HT-29 (cell line): ENCODE results near the gene SPACDR. TPM values are rescaled to one million over a fixed set of nuclear protein-coding genes. Genes with fewer than 3 reads are reported as not detected.

Experiments used
- DNase-seq: peaks from one replicate; pipeline ENCODE4 v3.0.0-alpha.2; 2015; ENCODE audit warnings: low spot score
- total RNA-seq: library from RNA; depleted of rRNA; stranded (reverse); fragments of >200 nt; shearing (Covaris generic); gene quantifications from 2 replicates; pipeline ENCODE4 v1.2.3, GENCODE V29; 2014

SPACDR gene
- total RNA-seq, 1 experiment from 2014 or later = 0.64 TPM

GRCh38 chr7:100437150-100438100 is 26.6 kb downstream of the SPACDR start:
- DNase-seq = no peak

- peak; percentile 66 for DNase-seq
These were observed 28.4 kb downstream of the SPACDR start for GRCh38 chr7:100435401-100436304.

GRCh38 chr7:100434297-100435144 is 29.5 kb downstream of the SPACDR start:
- peak; percentile 26 for DNase-seq

GRCh38 chr7:100433592-100434296 is 30.3 kb downstream of the SPACDR start:
- DNase-seq = no peak

- DNase-seq = no peak
These were observed 30.8 kb downstream of the SPACDR start for GRCh38 chr7:100433276-100433591.

GRCh38 chr7:100432621-100433275 is 31.3 kb downstream of the SPACDR start:
- no peak for DNase-seq

- no peak for DNase-seq
These were observed 32.0 kb downstream of the SPACDR start for GRCh38 chr7:100432053-100432452.

GRCh38 chr7:100431286-100431735 is 32.7 kb downstream of the SPACDR start:
- no peak for DNase-seq

GRCh38 chr7:100430493-100431285 is 33.4 kb downstream of the SPACDR start:
- no peak for DNase-seq

- DNase-seq = peak; percentile 96
These were observed 34.2 kb downstream of the SPACDR start, which contains the start of gene MEPCE for GRCh38 chr7:100429637-100430492. MEPCE (plus strand) TSS chr7:100429831; CDS start chr7:100430019, 188 bp downstream.

- peak; percentile 100 for DNase-seq
These were observed 35.0 kb downstream of the SPACDR start for GRCh38 chr7:100428967-100429636.

GRCh38 chr7:100428199-100428966 is 35.7 kb downstream of the SPACDR start, which contains the start of gene ZCWPW1:
ZCWPW1 (minus strand) TSS chr7:100428703; CDS start chr7:100420649, 8,054 bp downstream.
- peak; percentile 99 for DNase-seq

- no peak for DNase-seq
These were observed 36.3 kb downstream of the SPACDR start for GRCh38 chr7:100427762-100428198.

GRCh38 chr7:100426516-100426915 is 37.5 kb downstream of the SPACDR start:
- DNase-seq = no peak

GRCh38 chr7:100425347-100425746 is 38.7 kb downstream of the SPACDR start:
- DNase-seq = no peak

GRCh38 chr7:100423315-100423714 is 40.7 kb downstream of the SPACDR start:
- DNase-seq = no peak
